Measurements from ENCODE around the gene CLSTN3. TPM values are rescaled to one million over a fixed set of nuclear protein-coding genes. Genes with fewer than 3 reads are reported as not detected.
"Not testable (repeated sequence)": the region's sequence is repeated elsewhere in the genome, so short reads cannot be mapped to it uniquely, and the experiment has no call there.

The CLSTN3 gene
- total RNA-seq, 2 donors from 2014 or later = 8.3 to 13.1 TPM

GRCh38 chr12:7101694-7102131 lies 28.5 kb upstream of the CLSTN3 start:
- ATAC-seq (no peak), DNase-seq (peak in 1 of 2 donors; percentile 14)
- intact Hi-C loops (cut with DNase I, micrococcal nuclease) = loop anchor here (5.0 to 10.0 kb wide), 2 partner anchors 39 to 147 kb away; partner anchors contain the start of genes C1S (in 1 of the 2) and PTPN6 (in 1 of the 2)

- no peak for ATAC-seq
- no peak for DNase-seq
- intact Hi-C loops (cut with DNase I, micrococcal nuclease) = loop anchor here (5.0 to 10.0 kb wide), 2 partner anchors 40 to 148 kb away; partner anchors contain the start of genes C1S (in 1 of the 2) and PTPN6 (in 1 of the 2)
These were observed 27.6 kb upstream of the CLSTN3 start for GRCh38 chr12:7102582-7102981.

- intact Hi-C loops (cut with DNase I, micrococcal nuclease) = loop anchor here (5.0 to 10.0 kb wide), 2 partner anchors 42 to 149 kb away; partner anchors contain the start of genes C1S (in 1 of the 2) and PTPN6 (in 1 of the 2)
- no peak for DNase-seq
- no peak for ATAC-seq
These were observed 26.2 kb upstream of the CLSTN3 start for GRCh38 chr12:7103837-7104584.

GRCh38 chr12:7106082-7106481 lies 24.1 kb upstream of the CLSTN3 start:
- ATAC-seq = no peak
- intact Hi-C loops (cut with DNase I, micrococcal nuclease) = loop anchor here in 1 of 2 donors (10.0 kb wide), 1 partner anchor 151 kb away; the partner anchor contains the start of gene PTPN6
- no peak for DNase-seq

- ATAC-seq, DNase-seq: not testable (repeated sequence)
- intact Hi-C loops (cut with DNase I, micrococcal nuclease) = loop anchor here in 1 of 2 donors (10.0 kb wide), 1 partner anchor 152 kb away; the partner anchor contains the start of gene PTPN6
These were observed 23.0 kb upstream of the CLSTN3 start for GRCh38 chr12:7107181-7107580.

- no peak for DNase-seq
- intact Hi-C loops (cut with DNase I, micrococcal nuclease) = loop anchor here in 1 of 2 donors (10.0 kb wide), 1 partner anchor 153 kb away; the partner anchor contains the start of gene PTPN6
- ATAC-seq = peak; percentile 5
These were observed 22.6 kb upstream of the CLSTN3 start for GRCh38 chr12:7107636-7108002.

GRCh38 chr12:7108003-7108795 lies 22.0 kb upstream of the CLSTN3 start:
- DNase-seq (peak; percentile 88), ATAC-seq (peak; percentile 90)
- intact Hi-C loops (cut with DNase I, micrococcal nuclease) = loop anchor here in 1 of 2 donors (10.0 kb wide), 1 partner anchor 153 kb away; the partner anchor contains the start of gene PTPN6

GRCh38 chr12:7108796-7109571 lies 21.2 kb upstream of the CLSTN3 start, which contains the start of gene C1RL:
Gene C1RL, minus strand, starts transcription at chr12:7109214. Its CDS starts 34 bp downstream, at chr12:7109180.
- DNase-seq (peak; percentile 88 to 92), ATAC-seq (peak; percentile 76)
- intact Hi-C loops (cut with DNase I, micrococcal nuclease) = loop anchor here in 1 of 2 donors (10.0 kb wide), 1 partner anchor 154 kb away; the partner anchor contains the start of gene PTPN6

- ATAC-seq (no peak), DNase-seq (no peak)
- intact Hi-C loops (cut with DNase I, micrococcal nuclease) = loop anchor here in 1 of 2 donors (10.0 kb wide), 1 partner anchor 155 kb away; the partner anchor contains the start of gene PTPN6
These were observed 20.6 kb upstream of the CLSTN3 start for GRCh38 chr12:7109572-7109920.

GRCh38 chr12:7110661-7111060 lies 19.5 kb upstream of the CLSTN3 start:
- ATAC-seq (no peak), DNase-seq (no peak)
- intact Hi-C loops (cut with DNase I, micrococcal nuclease) = no loop called here

GRCh38 chr12:7112041-7112440 lies 18.1 kb upstream of the CLSTN3 start:
- ATAC-seq = no peak
- intact Hi-C loops (cut with DNase I, micrococcal nuclease) = no loop called here
- DNase-seq = no peak

GRCh38 chr12:7113389-7113871 lies 16.7 kb upstream of the CLSTN3 start:
- DNase-seq (no peak), ATAC-seq (no peak)
- intact Hi-C loops (cut with DNase I, micrococcal nuclease) = no loop called here

- DNase-seq (no peak), ATAC-seq (no peak)
- intact Hi-C loops (cut with DNase I, micrococcal nuclease) = no loop called here
These were observed 16.2 kb upstream of the CLSTN3 start for GRCh38 chr12:7114008-7114407.

- ATAC-seq = no peak
- intact Hi-C loops (cut with DNase I, micrococcal nuclease) = no loop called here
- no peak for DNase-seq
These were observed 15.3 kb upstream of the CLSTN3 start for GRCh38 chr12:7114851-7115250.

- no peak for ATAC-seq
- intact Hi-C loops (cut with DNase I, micrococcal nuclease) = no loop called here
- no peak for DNase-seq
These were observed 14.0 kb upstream of the CLSTN3 start for GRCh38 chr12:7116196-7116595.

GRCh38 chr12:7116916-7117315 lies 13.3 kb upstream of the CLSTN3 start:
- no peak for DNase-seq
- ATAC-seq = no peak
- intact Hi-C loops (cut with DNase I, micrococcal nuclease) = no loop called here

- DNase-seq (no peak), ATAC-seq (no peak)
- intact Hi-C loops (cut with DNase I, micrococcal nuclease) = no loop called here
These were observed 12.5 kb upstream of the CLSTN3 start for GRCh38 chr12:7117670-7118069.

GRCh38 chr12:7118881-7119280 lies 11.3 kb upstream of the CLSTN3 start:
- no peak for DNase-seq
- no peak for ATAC-seq
- intact Hi-C loops (cut with DNase I, micrococcal nuclease) = no loop called here

Data from left colon (tissue), 2 donors.